ENCODE measurements around the gene S100A3.
A peak's percentile ranks its signal among the peaks of the same experiment; 100 is the strongest.

The S100A3 gene

DNA sequence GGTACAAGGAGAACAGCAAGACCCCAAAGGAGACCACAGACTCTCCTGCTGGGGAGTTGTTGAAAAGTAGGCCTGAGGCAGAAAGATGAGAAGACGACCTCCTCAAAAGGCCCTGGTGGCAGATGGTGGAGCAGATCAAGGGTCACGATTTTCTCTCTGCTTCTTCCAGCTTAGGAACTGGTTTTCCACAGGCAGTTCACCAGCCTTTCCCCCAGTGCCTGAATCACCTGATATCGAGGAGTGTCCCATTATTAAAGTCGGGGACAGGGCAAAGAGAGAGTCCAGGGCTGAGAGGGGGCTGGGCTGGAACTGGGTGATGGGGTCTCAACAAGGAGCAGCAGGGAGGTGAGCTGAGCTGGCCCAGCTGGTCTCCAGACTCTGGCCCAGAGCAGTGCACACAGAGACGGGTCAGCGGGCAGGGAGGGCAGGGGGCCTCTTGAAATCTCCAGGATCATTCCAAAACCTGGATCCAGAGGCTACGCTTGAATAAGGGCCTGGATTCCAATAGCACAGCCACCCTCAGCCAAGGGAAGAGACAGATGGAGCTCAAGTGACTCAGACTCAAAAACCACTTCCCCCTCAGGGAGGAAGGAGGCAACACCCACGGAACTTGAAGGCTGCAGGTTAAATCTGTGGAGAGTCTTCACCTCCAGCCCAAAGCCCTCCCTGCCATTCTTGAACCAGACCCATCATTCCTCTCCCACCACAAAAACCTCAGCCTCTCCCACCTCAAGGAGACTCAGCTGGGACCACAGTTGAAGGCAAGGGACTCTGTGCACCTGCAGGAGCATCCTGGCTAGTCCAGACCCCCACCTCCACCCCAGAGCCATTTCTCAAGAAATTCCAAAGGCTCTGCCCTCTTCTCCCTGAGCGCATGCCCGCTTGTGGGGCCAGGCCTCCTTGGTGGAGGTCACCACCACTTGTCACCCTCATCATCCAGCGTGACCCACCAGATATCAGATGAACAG, 8.4 kb downstream of the S100A3 start, which contains the start of gene S100A5:
S100A5 (minus strand) TSS at position 541 of the 968 bp plus-strand sequence. CDS start 743 bp downstream, outside the sequence.
- TF ChIP-seq, protein P1, sequence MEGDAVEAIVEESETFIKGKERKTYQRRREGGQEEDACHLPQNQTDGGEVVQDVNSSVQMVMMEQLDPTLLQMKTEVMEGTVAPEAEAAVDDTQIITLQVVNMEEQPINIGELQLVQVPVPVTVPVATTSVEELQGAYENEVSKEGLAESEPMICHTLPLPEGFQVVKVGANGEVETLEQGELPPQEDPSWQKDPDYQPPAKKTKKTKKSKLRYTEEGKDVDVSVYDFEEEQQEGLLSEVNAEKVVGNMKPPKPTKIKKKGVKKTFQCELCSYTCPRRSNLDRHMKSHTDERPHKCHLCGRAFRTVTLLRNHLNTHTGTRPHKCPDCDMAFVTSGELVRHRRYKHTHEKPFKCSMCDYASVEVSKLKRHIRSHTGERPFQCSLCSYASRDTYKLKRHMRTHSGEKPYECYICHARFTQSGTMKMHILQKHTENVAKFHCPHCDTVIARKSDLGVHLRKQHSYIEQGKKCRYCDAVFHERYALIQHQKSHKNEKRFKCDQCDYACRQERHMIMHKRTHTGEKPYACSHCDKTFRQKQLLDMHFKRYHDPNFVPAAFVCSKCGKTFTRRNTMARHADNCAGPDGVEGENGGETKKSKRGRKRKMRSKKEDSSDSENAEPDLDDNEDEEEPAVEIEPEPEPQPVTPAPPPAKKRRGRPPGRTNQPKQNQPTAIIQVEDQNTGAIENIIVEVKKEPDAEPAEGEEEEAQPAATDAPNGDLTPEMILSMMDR (IDR thresholded peaks at IDR 0.05; ENCODE audit: insufficient read depth, missing control alignments), result no peak
- DNase-seq (ENCODE audit: insufficient read length, low spot score) (no peak), FAIRE-seq (no peak)

DNA sequence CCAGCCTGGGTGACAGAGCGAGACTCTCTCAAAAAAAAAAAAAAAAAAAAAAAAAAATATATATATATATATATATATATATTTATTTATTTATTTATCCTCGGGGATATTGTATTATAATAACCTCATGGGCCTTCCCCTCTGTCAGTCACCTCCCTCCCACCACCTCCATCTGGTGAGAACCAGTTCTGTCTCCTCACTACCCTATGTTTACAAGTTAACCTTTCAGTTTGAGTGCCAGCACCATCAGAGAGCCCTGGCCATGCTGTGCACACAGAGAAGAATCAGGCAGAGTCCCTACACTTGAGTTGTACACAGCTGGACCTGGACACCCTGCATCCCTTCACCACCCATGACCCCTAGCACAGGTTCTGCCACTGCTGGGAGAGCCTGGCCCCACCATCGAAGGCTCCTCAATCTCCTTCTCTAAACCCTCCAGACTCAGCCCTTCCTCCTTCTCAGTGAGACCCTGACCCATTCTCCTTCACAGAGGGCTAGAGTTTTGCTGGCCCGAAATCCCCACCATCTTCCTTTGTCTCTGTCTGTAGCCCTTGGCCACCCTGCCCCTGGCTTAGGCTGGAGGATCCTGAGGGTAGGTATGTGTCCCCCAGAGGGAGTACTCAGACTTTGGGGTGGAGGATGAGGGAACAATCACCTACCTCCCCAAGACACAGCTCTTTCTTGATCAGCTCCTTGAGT, 9.5 kb downstream of the S100A3 start:
- DNase-seq (ENCODE audit: insufficient read length, low spot score) (peak; percentile 12), FAIRE-seq (no peak)
- TF ChIP-seq, protein P1 (IDR thresholded peaks at IDR 0.05; ENCODE audit: insufficient read depth, missing control alignments), result no peak

DNA sequence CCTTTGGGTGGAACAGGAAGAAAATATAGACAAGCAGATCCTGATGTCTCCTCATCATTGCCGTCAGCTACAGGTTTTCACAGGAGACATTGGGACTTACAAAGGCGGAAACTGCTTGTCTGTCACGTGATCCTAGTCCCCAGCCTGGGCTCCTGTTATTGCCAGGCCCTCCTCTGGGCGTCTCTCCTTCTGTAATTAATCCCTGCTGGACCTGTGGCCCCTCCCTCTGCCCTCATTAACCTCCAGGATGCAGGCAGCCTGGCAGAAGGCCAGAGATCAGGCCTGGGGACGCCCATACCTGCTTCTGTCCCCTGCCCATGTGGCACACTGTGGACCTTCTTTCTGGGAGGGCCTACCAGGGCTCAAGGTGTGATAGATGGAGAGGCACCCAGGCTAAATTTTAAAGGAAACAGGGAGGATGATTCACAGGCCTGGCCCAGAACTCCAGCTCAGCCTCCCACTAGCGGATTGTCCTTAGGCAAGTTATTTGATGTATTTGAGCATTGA, 10.7 kb downstream of the S100A3 start:
- DNase-seq (ENCODE audit: insufficient read length, low spot score), result peak; percentile 24
- TF ChIP-seq, protein P1 (IDR thresholded peaks at IDR 0.05; ENCODE audit: insufficient read depth, missing control alignments), result no peak
- FAIRE-seq, result no peak

DNA sequence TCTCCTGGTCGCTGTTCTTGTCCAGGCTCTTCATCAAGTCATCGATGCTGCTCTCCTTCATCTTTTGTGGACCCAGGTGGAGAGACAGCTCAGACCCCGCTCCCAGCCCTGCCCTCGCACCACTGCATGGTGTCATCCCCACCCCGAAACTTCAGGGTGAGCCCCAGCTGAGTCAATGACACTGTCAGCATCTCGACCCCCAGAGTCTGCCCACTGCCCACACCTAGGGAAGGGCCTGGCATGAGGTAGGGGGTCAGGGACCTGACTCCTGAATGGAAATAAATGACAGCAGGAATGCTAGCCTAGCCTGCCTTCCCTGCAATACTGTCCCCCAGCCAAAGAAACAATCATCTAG, 11.7 kb downstream of the S100A3 start:
- DNase-seq (ENCODE audit: insufficient read length, low spot score), result no peak
- TF ChIP-seq, protein P1 (IDR thresholded peaks at IDR 0.05; ENCODE audit: insufficient read depth, missing control alignments), result no peak
- no peak for FAIRE-seq

DNA sequence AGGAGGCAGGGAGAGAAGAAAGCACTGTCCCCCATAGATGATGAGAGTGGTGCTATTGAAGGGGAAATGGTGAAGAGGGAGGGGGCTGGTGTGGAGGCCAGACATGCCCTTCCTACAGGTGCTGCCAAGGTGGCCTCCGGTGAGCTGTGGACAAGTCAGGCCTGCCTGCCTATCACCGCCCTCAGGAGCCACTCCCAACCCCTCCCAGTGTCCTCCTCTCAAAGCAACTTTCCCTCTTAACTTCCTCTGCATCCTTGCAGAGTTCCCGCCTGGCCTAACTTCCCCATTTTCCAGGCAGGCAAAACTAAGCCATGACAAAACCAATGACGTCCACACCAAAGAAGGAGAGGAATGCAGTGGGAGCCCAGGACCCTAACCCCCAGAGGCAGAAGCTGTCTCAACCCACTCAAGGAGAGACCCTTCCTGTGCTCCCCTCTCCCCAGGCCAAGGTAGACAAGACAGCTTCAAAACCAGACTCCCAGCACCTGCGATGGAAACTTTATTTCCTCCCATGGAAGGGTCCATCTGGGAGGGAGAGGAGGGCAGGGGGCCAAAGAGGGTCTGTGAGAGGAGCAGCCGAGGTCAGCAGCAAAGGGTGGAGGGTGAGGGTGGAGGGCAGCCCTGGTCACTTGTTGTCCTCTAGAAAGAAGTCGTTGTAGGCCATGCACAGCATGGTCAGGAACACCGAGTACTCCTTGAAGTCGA, 12.2 kb downstream of the S100A3 start:
- DNase-seq (ENCODE audit: insufficient read length, low spot score), result peak; percentile 13
- no peak for FAIRE-seq
- TF ChIP-seq, protein P1 (IDR thresholded peaks at IDR 0.05; ENCODE audit: insufficient read depth, missing control alignments), result no peak

DNA sequence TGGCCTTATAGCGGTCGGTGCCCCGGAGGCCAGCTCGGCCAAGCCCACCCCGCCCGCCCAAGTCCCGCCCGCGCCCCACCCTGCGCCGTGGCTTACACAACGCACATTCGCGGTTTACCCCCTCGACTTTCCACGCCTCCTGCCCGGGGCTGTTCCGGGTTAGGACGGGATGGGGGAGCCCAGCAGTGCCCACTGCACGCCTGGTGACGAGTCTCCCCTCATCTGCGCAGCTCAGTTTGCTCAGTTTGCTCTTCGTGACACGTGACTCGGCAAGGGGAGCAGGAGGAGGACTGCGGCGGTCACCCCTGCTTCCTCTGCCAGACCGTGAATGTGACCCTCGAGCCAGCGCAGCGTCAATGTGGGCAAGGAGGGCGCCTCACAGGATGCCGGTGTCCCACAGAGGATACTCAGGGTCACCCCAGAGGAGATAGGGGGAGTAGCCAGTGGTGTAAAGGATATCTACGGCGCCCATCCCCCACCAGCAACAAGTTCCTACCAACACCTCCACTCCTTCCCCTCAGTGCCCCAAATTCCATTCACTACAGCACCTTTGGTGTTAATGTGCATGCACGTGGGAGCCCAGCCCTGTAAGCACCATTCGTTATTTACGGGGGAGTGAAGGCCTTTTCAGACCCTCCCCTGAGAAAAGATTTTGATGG, 12.9 kb downstream of the S100A3 start:
- no peak for DNase-seq (ENCODE audit: insufficient read length, low spot score)
- TF ChIP-seq, protein P1 (IDR thresholded peaks at IDR 0.05; ENCODE audit: insufficient read depth, missing control alignments), result no peak
- no peak for FAIRE-seq

Measured in D721Med (cell line).